Measurements from ENCODE around the gene BTBD18. TPM values are rescaled to one million over a fixed set of nuclear protein-coding genes. Genes with fewer than 3 reads are reported as not detected.

Gene BTBD18
- total and polyA plus RNA-seq, 3 donors from 2014 or later, result 2.8 to 7.2 (median 3.1) TPM

GRCh38 chr11:57776577-57777210 is 25.1 kb upstream of the BTBD18 start:
- TF ChIP-seq CTCF (IDR thresholded peaks at IDR 0.05), result no peak
- no peak for TF ChIP-seq POLR2A (IDR thresholded peaks at IDR 0.05)
- peak overlapping the region; percentile 67 to 80 for H3K27ac ChIP-seq
- H3K9me3 ChIP-seq, result no peaks in the 10 kb centered on the region
- H3K27me3 ChIP-seq, result no peaks in the 10 kb centered on the region
- intact Hi-C loops (cut with DNase I; ENCODE audit: low total_unique reads), result no loop called here
- H3K4me3 ChIP-seq, result no peak overlapping the region
- peaks cover 88% of the 10 kb centered on the region for H3K4me1 ChIP-seq
- H3K36me3 ChIP-seq (ENCODE audit: low read depth, missing control alignments), result no peaks in the 10 kb centered on the region
- no peak for DNase-seq
- WGBS, 2 donors, result 25 to 35% methylated on average over 2 of the region's 2 CpGs

GRCh38 chr11:57776031-57776521 is 24.5 kb upstream of the BTBD18 start:
- no peak overlapping the region for H3K4me3 ChIP-seq
- no peak for DNase-seq
- peak overlapping the region; percentile 25 to 80 for H3K27ac ChIP-seq
- H3K27me3 ChIP-seq, result no peaks in the 10 kb centered on the region
- no peak for TF ChIP-seq POLR2A (IDR thresholded peaks at IDR 0.05)
- no peak for TF ChIP-seq CTCF (IDR thresholded peaks at IDR 0.05)
- H3K36me3 ChIP-seq (ENCODE audit: low read depth, missing control alignments), result no peaks in the 10 kb centered on the region
- 59 to 60% methylated on average over 3 of the region's 3 CpGs for whole genome bisulfite sequencing, 2 donors
- H3K4me1 ChIP-seq, result peaks cover 86% of the 10 kb centered on the region
- intact Hi-C loops (cut with DNase I; ENCODE audit: low total_unique reads), result no loop called here
- no peaks in the 10 kb centered on the region for H3K9me3 ChIP-seq

GRCh38 chr11:57775491-57775890 is 23.9 kb upstream of the BTBD18 start:
- Histone ChIP-seq H3K4me1 (peaks cover 83% of the 10 kb centered on the region), H3K4me3 (no peak overlapping the region), H3K9me3 (no peaks in the 10 kb centered on the region), H3K27me3 (no peaks in the 10 kb centered on the region), H3K36me3 (ENCODE audit: low read depth, missing control alignments) (no peaks in the 10 kb centered on the region), H3K27ac (peak overlapping the region; percentile 25 to 80)
- no peak for TF ChIP-seq CTCF (IDR thresholded peaks at IDR 0.05)
- no peak for TF ChIP-seq POLR2A (IDR thresholded peaks at IDR 0.05)
- no peak for DNase-seq
- intact Hi-C loops (cut with DNase I; ENCODE audit: low total_unique reads), result no loop called here
- WGBS, 2 donors, result 46 to 51% methylated on average over 5 of the region's 5 CpGs

GRCh38 chr11:57773026-57773598 is 21.5 kb upstream of the BTBD18 start:
- Histone ChIP-seq H3K4me3 (no peak overlapping the region), H3K36me3 (ENCODE audit: low read depth, missing control alignments) (no peaks in the 10 kb centered on the region), H3K9me3 (no peaks in the 10 kb centered on the region), H3K27ac (peak overlapping the region in 1 of 2 donors; percentile 45), H3K4me1 (peaks cover 62% of the 10 kb centered on the region), H3K27me3 (no peaks in the 10 kb centered on the region)
- intact Hi-C loops (cut with DNase I; ENCODE audit: low total_unique reads), result no loop called here
- DNase-seq, result no peak
- TF ChIP-seq POLR2A (IDR thresholded peaks at IDR 0.05) (no peak), CTCF (IDR thresholded peaks at IDR 0.05) (no peak)
- 72 to 77% methylated on average over 5 of the region's 5 CpGs for WGBS, 2 donors

Data from testis (tissue), 3 donors.